AG10803 (cell line): ENCODE measurements around the gene BCL11B.

Experiments used
- DNase-seq: peaks from one replicate; pipeline ENCODE4 v3.0.0; 2010; ENCODE audit warnings: low read depth
- H3K4me3 ChIP-seq: 2 replicates; pipeline ENCODE4 v1.5.1; 2011; ENCODE audit warnings: mild to moderate bottlenecking, low read length, control low read depth
- TF ChIP-seq, protein P1 (sequence below): conservative IDR thresholded peaks from 2 replicates; pipeline ENCODE4 v1.5.1; 2011; ENCODE audit warnings: mild to moderate bottlenecking, low read length, control low read depth, inconsistent platforms

The BCL11B gene

DNA sequence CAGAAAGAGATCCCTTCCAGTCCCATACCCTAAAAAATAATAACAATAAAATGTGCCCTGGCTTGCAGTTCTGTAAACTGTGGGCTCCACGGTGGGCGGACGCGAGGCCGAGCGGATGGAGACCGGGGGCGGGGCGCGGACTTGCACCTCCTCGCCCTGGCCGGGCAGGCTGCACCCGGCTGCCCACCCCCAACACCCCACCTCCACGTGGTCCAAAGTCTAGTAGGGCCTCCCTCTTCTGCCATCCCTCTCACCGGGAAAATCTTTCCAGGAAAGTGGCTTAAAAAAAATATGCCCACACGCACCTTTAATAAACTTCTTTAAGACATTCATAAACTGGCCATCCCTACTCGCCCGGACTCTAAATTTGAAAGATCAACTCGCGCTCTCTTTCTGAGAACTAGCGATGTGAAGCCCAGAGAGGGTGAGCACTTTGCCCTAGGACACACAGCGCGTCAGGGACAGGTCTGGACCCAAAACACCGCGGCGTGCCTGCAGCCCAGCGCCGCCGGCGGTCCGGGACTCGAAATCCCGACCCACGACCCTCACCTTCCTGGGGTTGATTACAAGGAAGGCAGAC lies 1.9 kb upstream of the BCL11B start:
- TF ChIP-seq, protein P1, sequence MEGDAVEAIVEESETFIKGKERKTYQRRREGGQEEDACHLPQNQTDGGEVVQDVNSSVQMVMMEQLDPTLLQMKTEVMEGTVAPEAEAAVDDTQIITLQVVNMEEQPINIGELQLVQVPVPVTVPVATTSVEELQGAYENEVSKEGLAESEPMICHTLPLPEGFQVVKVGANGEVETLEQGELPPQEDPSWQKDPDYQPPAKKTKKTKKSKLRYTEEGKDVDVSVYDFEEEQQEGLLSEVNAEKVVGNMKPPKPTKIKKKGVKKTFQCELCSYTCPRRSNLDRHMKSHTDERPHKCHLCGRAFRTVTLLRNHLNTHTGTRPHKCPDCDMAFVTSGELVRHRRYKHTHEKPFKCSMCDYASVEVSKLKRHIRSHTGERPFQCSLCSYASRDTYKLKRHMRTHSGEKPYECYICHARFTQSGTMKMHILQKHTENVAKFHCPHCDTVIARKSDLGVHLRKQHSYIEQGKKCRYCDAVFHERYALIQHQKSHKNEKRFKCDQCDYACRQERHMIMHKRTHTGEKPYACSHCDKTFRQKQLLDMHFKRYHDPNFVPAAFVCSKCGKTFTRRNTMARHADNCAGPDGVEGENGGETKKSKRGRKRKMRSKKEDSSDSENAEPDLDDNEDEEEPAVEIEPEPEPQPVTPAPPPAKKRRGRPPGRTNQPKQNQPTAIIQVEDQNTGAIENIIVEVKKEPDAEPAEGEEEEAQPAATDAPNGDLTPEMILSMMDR: no peak
- no peak for DNase-seq
- peak overlapping the region; percentile 56 for H3K4me3 ChIP-seq

DNA sequence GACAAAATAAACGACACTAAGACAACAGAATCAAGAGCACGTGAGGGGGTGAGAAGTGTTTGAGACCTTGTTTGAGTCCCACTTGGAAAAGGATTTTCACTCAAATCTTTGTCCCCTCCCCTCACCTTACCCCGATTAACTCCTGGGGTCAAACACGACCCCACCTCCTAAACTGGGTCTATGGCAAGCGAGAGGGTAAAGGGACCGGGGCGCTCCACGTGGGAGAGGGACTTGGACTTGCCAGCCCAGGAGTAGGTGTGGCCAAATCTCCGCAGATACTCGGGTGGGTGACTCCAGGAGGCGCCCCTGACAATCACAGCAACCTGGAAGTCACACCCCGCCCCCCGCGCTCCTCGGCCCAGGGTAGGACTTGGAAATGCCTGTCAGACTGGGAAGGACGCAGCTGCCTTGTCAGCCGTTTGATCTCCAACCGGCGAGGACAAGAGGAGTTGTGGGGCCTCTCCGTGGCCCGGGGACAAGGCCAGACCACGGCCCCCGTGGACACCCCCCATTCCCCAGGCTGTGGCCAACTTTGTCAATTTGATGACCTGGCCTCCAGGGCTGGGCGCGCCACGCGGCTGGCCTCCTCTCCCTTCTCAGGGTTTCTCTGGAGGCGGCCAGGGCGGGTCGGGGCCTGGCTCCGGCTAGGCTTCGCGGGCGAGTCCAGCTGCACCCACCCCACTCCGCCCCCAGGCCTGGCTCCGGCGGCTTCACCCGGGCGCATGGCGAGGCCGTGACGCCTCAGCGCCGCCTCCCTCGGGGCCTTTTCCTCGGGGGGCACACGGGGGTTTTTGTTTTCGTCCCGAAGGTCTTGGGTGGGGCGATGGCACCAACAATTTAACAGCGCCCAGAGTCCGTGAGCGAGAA lies 1.1 kb upstream of the BCL11B start:
- no peak for DNase-seq
- TF ChIP-seq, protein P1: no peak
- 0 out of 2 replicates have a peak overlapping the region, but pooled peaks have one; percentile 62 for H3K4me3 ChIP-seq

DNA sequence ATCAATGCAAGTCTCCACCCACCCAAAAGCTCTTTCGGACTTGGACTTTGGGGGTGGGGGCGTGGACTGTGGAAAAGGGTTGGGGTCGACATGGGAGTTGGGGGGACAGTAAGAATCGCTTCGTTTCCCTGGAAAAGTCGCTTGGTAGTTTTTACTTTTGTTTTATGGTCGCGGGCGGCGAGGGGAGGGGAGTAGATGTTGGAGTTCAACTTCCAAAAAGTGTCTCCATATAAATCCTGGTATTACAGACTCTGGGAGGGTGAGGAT lies 568 bp upstream of the BCL11B start:
- DNase-seq: no peak
- H3K4me3 ChIP-seq: peak overlapping the region; percentile 62
- TF ChIP-seq, protein P1: no peak

DNA sequence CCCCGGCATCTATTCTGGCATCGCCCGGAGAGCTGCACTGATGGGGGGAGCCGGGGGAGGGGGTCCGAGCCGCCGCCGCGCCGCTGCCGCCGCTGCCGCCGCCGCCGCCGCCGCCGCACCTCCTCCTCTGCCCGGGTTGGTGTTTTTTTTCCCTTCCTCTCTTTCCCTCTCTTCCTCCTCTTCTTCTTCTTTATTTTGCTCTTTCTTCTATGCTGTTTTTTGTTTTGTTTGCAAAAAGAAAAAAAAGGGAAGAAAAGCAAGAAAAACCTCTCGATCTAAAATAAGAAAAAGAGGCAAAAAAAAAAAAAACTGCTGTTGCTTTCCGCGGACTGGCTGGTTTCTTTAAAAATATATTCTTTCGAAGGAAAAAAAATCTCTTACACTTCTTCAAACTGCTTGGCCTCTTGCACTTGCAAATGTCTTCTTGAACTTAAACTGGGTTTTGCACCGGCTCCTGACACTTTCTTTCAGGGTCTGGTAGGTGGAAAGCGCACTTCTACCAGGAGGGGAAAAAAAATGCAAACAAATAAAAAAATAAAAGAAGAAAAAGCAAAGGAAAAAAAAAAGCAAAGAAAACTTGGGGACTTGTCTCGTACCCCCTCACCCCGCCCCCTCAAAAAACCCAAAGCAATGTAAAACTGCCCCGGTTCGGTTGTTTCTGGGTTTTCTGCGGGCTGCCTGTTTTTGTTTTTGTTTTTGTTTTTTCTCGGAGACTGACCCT lies 616 bp downstream of the BCL11B start:
- H3K4me3 ChIP-seq: peak overlapping the region; percentile 62
- TF ChIP-seq, protein P1: no peak
- DNase-seq: no peak

DNA sequence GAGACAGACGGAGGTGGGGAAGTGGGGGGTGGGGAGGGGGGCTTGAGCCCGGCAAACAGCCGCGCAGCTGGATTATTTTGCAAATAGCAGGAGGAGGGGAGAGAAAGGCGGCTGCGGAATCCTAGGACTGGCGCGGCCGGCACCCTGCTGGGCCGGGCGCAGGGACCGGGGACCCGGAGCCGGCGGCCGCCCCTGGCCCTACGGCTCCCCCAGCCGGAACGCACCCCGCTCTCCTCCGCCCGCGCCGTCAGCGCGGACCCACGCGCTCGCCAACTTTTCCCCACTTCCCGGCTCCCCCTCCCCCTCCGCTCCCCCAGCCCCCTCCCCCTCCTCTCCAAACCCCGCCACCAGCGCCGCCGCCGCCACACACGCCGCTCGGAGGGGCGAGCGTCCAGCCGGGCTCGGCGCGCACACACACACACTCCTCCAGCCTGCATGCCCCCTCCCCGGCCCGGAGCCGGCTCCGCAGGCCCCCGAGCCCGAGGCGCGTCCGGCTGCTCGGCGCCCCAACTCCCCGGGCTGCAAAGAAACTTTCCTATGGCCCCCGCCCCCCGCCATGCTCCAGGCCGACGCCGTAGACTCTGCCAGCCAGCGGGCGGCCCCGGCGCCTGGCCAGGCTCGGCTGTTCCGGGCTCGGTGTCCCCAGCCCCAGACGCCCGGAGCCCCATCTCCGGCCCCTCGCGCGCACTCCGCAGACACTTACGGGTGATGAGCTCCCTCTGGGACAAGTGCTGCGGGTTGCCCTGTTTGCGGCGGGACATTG lies 1.4 kb downstream of the BCL11B start:
- TF ChIP-seq, protein P1: no peak
- DNase-seq: no peak
- peak overlapping the region; percentile 62 for H3K4me3 ChIP-seq

DNA sequence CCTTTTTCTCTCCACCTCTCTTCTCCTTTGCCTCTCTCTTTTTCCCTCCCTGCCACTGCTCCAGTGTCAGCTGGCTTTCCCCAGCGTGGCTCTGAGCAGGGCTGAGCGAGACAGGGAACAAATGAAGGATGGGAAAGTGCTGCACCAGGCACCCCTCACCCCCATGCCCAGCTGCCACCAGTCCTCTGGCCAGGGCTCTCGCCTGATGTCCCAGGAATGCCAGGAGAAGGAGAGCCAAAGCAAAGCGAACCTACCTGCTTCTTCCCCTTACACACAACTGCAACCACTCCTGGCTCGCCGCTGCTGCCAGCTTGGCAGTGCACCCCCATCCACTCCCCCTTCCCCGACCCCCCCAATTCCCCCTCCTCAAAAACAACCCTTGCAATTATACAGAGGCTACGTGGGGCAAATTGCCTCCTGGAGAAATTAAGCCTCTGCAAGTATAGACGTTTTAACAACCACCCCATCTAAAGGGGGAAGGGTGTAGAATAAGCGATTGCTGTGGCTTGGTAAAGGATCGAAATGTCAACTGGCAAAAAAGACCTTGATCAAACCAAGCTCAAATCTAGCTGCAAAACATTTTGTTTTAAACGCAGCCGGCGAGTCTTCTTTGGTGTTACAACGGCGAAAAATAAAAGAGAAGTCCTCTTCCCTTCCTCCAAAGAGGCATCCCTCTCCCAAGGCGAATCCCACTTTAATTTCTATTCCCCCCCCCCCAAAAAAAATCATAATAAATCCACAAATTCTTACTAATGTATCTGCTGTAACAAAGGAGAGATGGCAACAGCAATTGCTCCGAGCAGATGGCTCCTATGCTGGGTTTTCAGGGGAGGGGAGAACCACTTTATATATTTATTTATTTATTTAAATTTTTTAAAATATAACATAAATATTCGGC lies 2.9 kb downstream of the BCL11B start:
- no peak for DNase-seq
- TF ChIP-seq, protein P1: no peak
- H3K4me3 ChIP-seq: no peak overlapping the region; the same call in 1 of the 2 replicates
